ENCODE data around the gene TCEA2.

TCEA2 gene

GRCh38 chr20:64035933-64036345 lies 27.1 kb upstream of the TCEA2 start, which contains the start of gene C20orf204:
C20orf204 (plus strand) TSS chr20:64036182; CDS start chr20:64036324, 142 bp downstream.
- H3K9me3 Mint-ChIP-seq = no peaks in the 10 kb centered on the region
- H3K27ac Mint-ChIP-seq = no peak within 1 kb of the TSS
- H3K36me3 Mint-ChIP-seq (ENCODE audit: low read depth) = peaks cover 15% of the 10 kb centered on the region
- no peak within 1 kb of the TSS for H3K4me3 Mint-ChIP-seq
- TF ChIP-seq CTCF (IDR thresholded peaks at IDR 0.05; ENCODE audit: unreplicated experiment in 3 of 3) = no peak
- peaks cover 16% of the 10 kb centered on the region for H3K4me1 Mint-ChIP-seq
- peaks cover 48% of the 10 kb centered on the region for H3K27me3 Mint-ChIP-seq (ENCODE audit: low read depth)

- Mint-ChIP-seq H3K36me3 (ENCODE audit: low read depth) (peaks cover 11% of the 10 kb centered on the region), H3K4me1 (peaks cover 16% of the 10 kb centered on the region), H3K27ac (no peak overlapping the region), H3K9me3 (no peaks in the 10 kb centered on the region), H3K4me3 (no peak overlapping the region), H3K27me3 (ENCODE audit: low read depth) (peaks cover 54% of the 10 kb centered on the region)
- TF ChIP-seq CTCF (IDR thresholded peaks at IDR 0.05; ENCODE audit: unreplicated experiment in 3 of 3) = no peak
Measured at GRCh38 chr20:64036346-64037198, 26.4 kb upstream of the TCEA2 start.

- Mint-ChIP-seq H3K9me3 (no peaks in the 10 kb centered on the region), H3K4me3 (no peak overlapping the region), H3K36me3 (ENCODE audit: low read depth) (peaks cover 9% of the 10 kb centered on the region), H3K4me1 (peaks cover 16% of the 10 kb centered on the region), H3K27me3 (ENCODE audit: low read depth) (peaks cover 60% of the 10 kb centered on the region), H3K27ac (no peak overlapping the region)
- TF ChIP-seq CTCF (IDR thresholded peaks at IDR 0.05; ENCODE audit: unreplicated experiment in 3 of 3) = no peak
Measured at GRCh38 chr20:64037199-64037497, 25.9 kb upstream of the TCEA2 start.

- peak overlapping the region; percentile 43 to 69 (median 55) for H3K4me3 Mint-ChIP-seq
- H3K9me3 Mint-ChIP-seq = no peaks in the 10 kb centered on the region
- H3K4me1 Mint-ChIP-seq = peaks cover 16% of the 10 kb centered on the region
- peaks cover 9% of the 10 kb centered on the region for H3K36me3 Mint-ChIP-seq (ENCODE audit: low read depth)
- no peak overlapping the region for H3K27ac Mint-ChIP-seq
- no peak for TF ChIP-seq CTCF (IDR thresholded peaks at IDR 0.05; ENCODE audit: unreplicated experiment in 3 of 3)
- peaks cover 61% of the 10 kb centered on the region for H3K27me3 Mint-ChIP-seq (ENCODE audit: low read depth)
Measured at GRCh38 chr20:64037498-64038213, 25.3 kb upstream of the TCEA2 start.

- Mint-ChIP-seq H3K27me3 (ENCODE audit: low read depth) (peaks cover 65% of the 10 kb centered on the region), H3K27ac (no peak overlapping the region), H3K4me3 (peak overlapping the region in 1 of 3 experiments; percentile 19), H3K9me3 (no peaks in the 10 kb centered on the region), H3K36me3 (ENCODE audit: low read depth) (peaks cover 9% of the 10 kb centered on the region), H3K4me1 (peaks cover 16% of the 10 kb centered on the region)
- no peak for TF ChIP-seq CTCF (IDR thresholded peaks at IDR 0.05; ENCODE audit: unreplicated experiment in 3 of 3)
Measured at GRCh38 chr20:64038224-64038564, 24.8 kb upstream of the TCEA2 start.
